Stomach (tissue), 4 donors: ENCODE results near the gene ZNF276.

Experiments
- CTCF ChIP-seq, 7 experiments: fragments of 450-650 bp in 4 of 7; fragments of 200-600 bp in 3 of 7; sonication (generic) in 3 of 7; IDR thresholded peaks; one replicate each; pipeline ENCODE4 v1.5.1; 2016 to 2019; ENCODE audit warnings: antibody characterized with exemption in 7 of 7, control low read depth in 2 of 7, mild to moderate bottlenecking in 1 of 7
- EP300 ChIP-seq: sonication (generic); formaldehyde crosslinking; IDR thresholded peaks from one replicate; pipeline ENCODE4 v1.6.1; 2017; ENCODE audit warnings: antibody characterized with exemption

GRCh38 chr16:89704281-89704680 lies 17.1 kb upstream of the ZNF276 start:
- TF ChIP-seq CTCF (IDR thresholded peaks at IDR 0.05) (no peak), EP300 (no peak)
